ENCODE data around the gene ZNG1E. TPM values are rescaled to one million over a fixed set of nuclear protein-coding genes. Genes with fewer than 3 reads are reported as not detected.
"Not testable (repeated sequence)": the region's sequence is repeated elsewhere in the genome, so short reads cannot be mapped to it uniquely, and the experiment has no call there.

Gene ZNG1E
- total and polyA plus RNA-seq, 2 of the 4 experiments (the other 2 are of a cell fraction) = 7.9 to 15.3 TPM

DNA sequence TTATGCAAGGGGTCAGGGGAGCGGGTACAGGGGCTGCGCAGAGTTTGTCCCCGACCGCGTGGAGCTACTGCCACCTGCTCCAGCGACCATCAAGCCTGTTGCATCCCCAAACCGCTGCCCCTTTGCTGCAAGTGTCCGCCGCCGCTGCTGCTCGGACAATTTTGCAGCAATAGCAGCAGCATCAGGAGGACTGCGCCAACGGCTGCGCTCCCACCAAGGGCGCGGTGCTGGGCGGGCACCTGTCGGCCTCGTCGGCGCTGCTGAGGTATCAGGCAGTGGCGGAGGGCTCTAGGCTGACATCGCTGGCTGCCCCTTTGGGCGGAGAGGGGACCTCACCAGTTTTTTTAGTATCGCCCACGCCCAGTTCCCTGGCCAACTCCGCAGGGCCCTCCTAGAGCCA lies 62.4 kb downstream of the ZNG1E start:
- H3K4ac ChIP-seq (ENCODE audit: low read depth, low read length); H2BK15ac ChIP-seq (ENCODE audit: low read depth, low read length); H4K91ac ChIP-seq (ENCODE audit: insufficient read depth, low read depth, low read length); H3K36me3 ChIP-seq (ENCODE audit: control insufficient read depth, insufficient read depth, low read length); CTCF ChIA-PET; H3K9ac ChIP-seq (ENCODE audit: low read depth, low read length); H3K9me3 ChIP-seq (ENCODE audit: control insufficient read depth, insufficient read depth, low read length); H2BK20ac ChIP-seq (ENCODE audit: low read depth, low read length); H3K4me3 ChIP-seq (ENCODE audit: insufficient read depth, low read depth, low read length); POLR2A ChIA-PET (ENCODE audit: unreplicated experiment); H2BK120ac ChIP-seq (ENCODE audit: low read depth, low read length); H3K9me1 ChIP-seq (ENCODE audit: insufficient read depth, low read length); DNase-seq; ATAC-seq (ENCODE audit: low read depth); intact Hi-C loops (cut with micrococcal nuclease); H4K8ac ChIP-seq (ENCODE audit: low read depth in 2 of 2, low read length in 2 of 2); H3K79me1 ChIP-seq (ENCODE audit: low read depth in 1 of 2, low read length in 2 of 2); H2AFZ ChIP-seq (replicated peaks; ENCODE audit: low read length, poor library complexity); H2AK5ac ChIP-seq (ENCODE audit: low read depth, low read length); BruUV-seq (replicated peaks); H4K20me1 ChIP-seq (ENCODE audit: insufficient read depth, low read length); H3K27ac ChIP-seq (ENCODE audit: insufficient read depth, low read length); H3K27me3 ChIP-seq (ENCODE audit: control insufficient read depth, insufficient read depth, low read length); H4K5ac ChIP-seq (ENCODE audit: low read depth, low read length); H2BK5ac ChIP-seq (ENCODE audit: low read depth, low read length, poor library complexity, severe bottlenecking); H2AK9ac ChIP-seq (replicated peaks; ENCODE audit: low read depth, low read length, poor library complexity); H3K56ac ChIP-seq (ENCODE audit: extremely low read depth, insufficient read depth, low read length); dilution Hi-C loops (cut with HindIII; ENCODE audit: low sequenced_read_pairs, unreplicated experiment); H3K4me2 ChIP-seq (ENCODE audit: low read depth, low read length); H3K23ac ChIP-seq (ENCODE audit: low read depth, low read length); H3K18ac ChIP-seq (ENCODE audit: low read depth, low read length); in situ Hi-C loops (cut with MboI; ENCODE audit: low sequenced_read_pairs); H3K14ac ChIP-seq (replicated peaks; ENCODE audit: low read depth, low read length); H3K4me1 ChIP-seq (ENCODE audit: control insufficient read depth, insufficient read depth, low read length): not testable (repeated sequence)
- no CpG with 5 or more reads among the region's 27 CpGs for WGBS, 2 experiments (ENCODE audit: extremely low coverage in 2 of 2, insufficient read length in 1 of 2)

Other genes with a start within 250 kb of the ZNG1E start
- gene FOXD4L4, start 61.2 kb downstream of the ZNG1E start, total RNA-seq (2012; rRNA removed) = under 0.01 TPM in 1 of 2 replicates, not detected in the other
- not detected in 2 replicates for gene FOXD4L4, start 61.2 kb downstream of the ZNG1E start, polyA plus RNA-seq (2012; rRNA removed)